GM21825 (cell line): ENCODE measurements around the gene ENOX2.
"Not testable (repeated sequence)": the region's sequence is repeated elsewhere in the genome, so short reads cannot be mapped to it uniquely, and the experiment has no call there.

Experiments
- ATAC-seq: cut with Tn5 transposase; IDR thresholded peaks from one replicate; pipeline ENCODE4 v1.9.1; 2021; ENCODE audit warnings: mild to moderate bottlenecking, moderate library complexity; ENCODE audit not compliant: unreplicated experiment

The ENOX2 gene

DNA sequence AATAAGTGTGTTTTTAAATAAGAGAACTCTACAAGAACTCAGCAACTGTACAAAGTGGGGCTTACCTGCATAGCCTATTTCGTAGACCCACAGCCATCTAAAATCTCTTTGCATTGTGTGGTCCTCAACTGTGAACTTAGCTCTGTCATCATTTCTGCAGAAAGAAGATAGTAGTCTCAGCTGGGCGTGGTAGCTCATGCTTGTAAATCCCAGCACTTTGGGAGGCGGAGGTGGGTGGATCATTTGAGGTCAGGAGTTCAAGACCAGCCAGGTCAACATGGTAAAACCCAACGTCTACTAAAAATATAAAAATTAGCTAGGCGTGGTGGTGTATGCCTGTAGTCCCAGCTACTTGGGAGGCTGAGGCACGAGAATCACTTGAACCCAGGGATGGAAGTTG is 193.8 kb downstream of the ENOX2 start:
- not testable (repeated sequence) for ATAC-seq

DNA sequence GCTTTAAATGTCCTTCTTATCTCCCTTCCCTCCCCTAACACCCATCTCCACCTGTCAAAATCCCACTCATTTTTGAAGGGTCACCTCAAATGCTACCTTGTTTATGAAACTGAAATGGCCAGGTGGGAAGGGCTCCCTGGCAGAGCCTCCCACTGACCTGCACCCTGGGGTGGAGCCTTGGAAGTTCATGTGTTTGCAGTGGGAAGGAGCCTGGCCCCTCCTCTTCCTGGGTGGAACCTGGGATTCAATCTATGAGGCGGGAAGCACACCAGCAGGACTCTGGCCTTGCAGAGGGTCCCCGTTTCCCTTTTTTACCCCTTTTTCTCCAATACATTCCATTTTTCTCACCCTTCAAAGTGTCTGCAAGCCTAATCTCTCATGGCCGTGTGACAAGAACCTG is 197.4 kb downstream of the ENOX2 start:
- no peak for ATAC-seq

DNA sequence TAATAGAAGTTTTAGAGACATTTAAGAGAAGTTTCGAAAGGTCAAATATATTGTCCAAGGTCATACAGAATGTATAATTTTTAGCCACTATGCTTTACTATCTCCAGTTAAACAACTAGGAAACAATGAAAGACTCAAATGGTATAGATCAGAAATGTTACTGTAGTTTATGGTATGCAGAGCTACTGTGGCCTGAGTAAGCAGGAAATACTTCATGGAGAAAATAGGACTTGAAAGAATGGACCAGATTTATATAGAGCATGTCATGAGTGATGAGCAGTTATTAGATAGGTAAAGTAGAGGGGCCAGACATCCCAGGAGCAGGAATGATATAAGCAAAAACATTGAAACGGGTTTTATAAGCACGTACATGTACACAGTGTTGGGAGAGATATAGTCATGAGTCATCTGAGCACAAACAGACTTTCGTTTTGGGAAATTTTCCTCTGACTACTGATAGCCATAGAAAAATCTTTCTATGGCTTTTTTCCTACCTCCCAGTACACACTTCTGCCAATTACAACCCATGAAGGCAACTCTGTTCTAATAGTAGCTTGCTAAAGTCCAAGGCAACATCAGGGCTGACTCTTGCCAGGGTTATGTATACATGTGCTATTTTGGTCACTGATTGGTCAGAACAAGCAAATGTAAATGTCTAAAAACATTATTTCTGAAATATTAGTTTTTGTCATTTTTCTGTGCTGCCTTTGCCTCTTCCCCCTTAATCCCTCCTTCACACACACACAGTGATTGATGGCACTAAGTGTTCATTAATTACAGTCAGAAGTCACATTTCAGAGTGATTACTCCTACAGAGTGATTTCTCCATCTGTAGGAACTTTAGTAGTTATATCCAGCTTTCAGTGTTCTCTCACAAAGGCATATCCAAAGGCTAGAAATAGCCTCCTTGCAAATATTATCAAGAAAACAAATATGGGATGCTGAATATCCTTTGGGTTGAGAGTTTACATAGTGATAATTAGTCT is 198.7 kb downstream of the ENOX2 start:
- ATAC-seq = no peak

DNA sequence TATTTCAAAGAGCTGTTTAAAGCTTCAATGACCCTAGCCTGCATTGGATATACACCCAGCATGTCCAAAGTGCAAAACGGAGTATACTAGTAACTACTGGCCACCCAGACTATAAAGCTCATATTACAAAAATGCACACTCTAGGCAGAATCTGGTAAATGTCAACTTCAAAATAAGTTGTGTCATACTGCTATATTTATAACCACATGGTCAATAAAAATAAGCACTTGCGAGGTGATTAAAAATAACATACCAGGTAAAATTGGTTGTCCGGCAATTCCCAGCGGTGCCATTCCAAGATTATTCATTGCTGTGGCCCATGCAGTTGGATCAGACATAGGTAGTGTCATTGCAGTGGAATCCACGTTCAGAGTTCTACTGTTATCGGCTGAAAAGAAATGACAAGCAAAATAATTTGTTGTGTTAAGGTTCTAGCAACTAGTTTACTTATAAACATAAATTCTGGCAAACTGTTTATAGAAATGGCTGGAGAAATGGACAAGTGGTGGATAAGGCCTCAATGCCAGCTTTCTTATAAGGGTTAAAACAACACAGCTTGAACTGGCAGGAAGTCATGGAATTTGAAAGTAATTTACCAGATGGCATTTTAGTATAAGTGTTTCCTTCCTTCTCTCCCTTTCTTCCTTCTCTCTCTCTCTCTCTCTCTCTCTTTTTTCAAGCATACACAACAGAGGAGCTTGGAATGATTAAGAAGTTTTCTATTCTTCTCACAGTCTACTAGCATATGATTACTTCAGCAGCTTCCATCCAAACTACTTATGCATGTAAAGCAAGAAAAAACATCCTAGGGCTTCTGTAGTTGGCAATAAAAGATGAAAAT is 199.9 kb downstream of the ENOX2 start:
- no peak for ATAC-seq

DNA sequence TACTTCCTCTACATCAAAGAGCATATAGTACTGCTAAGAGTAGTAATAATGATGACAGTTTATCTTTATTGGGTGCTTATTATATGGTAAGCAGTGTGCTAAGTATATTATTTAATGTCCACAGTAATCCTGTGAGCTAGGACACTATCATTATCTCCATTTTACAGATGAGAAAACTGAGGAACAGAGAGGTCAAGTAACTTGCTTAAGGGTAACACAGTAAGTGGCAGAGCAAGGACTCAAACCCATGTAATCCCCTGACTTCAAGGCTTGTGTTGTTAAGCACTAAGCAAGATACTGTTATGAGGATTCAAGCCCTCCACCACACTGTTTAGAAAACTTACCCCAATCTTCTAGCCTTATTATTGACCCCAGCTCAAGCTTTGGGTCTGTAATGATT is 202.4 kb downstream of the ENOX2 start:
- ATAC-seq = no peak

DNA sequence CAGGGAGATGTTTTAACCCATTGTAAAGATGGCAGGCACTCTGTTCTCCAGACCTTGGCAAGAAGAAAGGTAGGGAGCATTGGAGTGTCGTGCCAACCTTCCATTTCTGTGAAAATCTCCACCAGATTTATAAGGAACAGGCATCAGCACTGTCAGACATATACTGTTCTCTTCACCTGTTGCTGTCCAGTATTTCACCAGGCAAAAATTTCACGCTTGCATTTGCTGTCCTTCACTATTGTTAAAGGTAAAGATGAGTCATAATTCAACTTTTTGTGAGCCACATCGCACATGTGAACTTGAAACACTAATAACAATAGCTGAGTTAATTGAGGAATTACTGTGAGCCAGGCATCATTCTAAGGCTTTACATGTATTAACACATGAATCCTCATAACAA is 203.4 kb downstream of the ENOX2 start:
- no peak for ATAC-seq

DNA sequence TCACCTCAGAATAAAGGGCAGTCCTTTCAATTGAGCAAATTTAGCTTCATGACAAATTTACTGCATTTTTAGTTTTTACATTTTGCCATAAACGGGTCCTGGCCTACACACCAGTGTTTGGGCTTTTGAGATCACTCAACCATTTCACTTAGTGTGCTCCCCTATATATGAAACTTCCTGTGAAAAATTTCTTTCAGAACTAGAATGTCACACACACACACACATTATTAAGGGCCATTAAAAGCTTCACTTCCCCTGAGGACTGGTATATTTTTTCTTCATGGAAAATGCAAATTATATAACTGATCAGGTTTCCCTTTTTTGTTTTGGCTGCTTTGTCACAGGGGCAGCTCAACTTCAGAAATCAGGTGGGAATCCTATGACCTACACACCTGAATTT is 206.5 kb downstream of the ENOX2 start:
- ATAC-seq = no peak

DNA sequence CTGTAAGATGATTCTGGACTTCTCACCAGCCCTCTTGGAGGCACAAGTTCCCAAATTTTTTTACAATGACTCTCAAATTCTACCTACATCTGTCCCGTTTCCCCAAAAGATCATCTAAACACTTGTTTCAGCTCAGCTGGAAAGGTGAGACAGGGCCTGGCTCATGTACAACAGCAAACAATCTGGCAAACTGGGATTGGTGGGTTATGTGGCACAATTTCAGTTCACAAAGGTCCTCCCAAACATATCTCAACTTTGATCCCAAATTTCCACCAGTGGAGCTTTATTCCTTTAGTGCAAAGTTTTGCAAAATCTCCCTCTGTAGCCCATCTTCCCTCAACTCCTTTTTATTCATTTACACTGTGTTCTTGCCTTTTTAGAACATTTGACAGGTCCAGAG is 207.1 kb downstream of the ENOX2 start:
- ATAC-seq = no peak

DNA sequence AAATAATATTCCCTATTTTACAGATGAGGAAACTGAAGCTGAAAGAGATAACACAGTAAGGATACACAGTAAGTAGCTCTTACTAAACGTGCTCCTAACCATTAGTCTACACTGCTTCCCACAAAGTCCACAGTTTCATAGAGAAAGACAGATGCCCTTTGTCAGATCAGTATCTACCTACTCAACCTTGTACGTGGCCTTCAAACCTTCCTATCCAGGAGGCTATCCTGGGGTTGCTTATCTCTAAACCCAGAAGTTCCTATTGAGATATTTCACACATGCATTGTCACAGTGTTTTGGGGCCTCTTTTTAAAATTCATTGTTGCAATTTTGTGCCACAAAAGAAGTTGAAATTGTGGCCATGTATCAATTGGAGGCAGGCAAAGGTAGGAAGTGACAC is 208.0 kb downstream of the ENOX2 start:
- ATAC-seq = no peak

DNA sequence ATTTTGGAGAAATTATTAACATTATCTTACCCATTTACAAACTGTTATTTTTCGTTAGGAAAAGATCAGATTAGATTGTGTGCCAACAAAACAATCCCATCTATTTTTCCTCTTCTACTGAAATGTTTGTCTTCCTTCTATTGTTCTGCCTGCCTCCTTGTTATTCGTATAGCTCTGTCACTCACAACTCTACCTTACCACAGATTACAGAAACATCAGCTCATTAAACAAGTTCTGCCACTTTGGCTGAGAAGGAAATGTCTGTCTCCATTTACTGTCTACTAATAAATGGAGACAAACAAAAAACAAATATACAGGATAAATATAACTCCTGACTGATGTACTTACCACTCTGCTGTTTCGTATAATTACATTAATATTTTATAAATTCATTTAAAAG is 211.4 kb downstream of the ENOX2 start:
- no peak for ATAC-seq

DNA sequence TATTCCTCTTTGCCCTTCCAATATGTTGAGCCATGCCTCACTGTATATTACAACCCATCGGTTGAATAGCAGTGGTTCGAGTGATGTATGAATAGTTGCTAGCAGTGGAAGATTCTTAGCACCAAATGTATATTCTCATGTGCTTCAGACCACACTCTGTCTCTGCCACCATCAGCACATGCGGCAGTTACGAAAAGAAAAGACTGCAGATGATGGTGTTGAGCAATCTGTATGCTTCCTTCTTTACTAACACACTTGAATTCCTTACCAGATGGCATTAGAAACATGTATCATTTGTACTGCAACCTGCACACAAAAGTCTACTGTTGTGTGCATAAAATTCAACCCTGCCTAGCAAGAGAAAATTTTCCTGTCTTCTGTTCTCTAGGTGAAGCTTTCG is 214.6 kb downstream of the ENOX2 start:
- no peak for ATAC-seq

DNA sequence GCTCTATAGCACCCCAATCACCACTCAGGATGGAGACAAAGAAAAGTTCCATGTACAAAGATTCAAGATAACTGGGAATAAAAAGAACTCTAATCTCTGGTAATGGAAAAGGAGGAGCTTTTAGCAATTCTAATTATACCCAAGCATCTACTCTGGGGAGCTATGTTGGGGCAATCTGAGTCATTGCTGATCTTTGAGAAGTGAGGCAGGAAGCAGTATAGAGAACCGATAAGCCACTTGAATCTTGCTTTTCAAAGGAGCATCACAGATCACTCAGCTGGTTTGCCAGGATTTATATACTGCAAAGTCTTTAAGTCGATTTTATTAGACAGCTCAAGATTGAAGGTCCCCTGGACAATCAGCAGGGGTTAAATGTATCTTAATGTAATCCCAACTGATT is 220.0 kb downstream of the ENOX2 start:
- no peak for ATAC-seq

DNA sequence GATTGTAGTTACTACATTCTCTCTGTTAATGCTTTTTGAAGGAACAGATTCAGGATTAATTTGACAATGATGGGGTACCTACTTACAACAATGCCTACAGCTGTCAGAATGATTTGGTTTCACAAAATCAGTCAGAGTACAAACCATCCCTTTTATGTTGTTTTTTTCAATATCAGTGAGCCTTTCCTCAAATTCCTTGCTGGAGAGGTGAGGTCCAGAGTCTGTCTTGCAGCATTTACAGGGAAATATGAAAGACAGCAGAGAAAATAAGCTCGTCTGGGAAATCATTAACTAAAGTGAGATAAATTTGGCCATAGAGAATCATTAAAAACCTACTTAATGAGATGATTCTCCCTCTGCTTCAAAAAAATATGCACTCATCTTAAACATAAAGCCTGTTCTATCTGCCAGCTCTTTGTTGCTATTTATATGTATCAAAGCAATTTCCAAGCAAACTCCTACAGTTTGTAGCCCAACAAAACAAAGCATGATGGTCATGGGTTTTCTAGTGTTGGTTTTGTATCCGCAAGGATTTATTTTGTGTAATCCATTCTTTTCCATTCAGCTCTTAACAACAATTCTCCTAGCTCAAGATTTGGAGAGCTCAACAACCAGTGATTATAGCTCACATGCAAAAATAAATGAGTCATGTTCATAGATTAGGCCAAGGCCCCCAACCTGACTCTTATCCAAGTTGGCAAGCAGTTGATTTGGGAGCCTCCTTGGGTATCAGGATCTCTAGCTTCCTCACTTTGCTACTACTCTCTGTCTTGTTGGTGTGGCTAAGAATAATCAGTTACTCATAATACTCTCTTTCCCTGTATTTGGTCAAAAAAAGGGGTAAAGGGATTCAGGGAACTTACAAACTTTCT is 222.6 kb downstream of the ENOX2 start:
- no peak for ATAC-seq

DNA sequence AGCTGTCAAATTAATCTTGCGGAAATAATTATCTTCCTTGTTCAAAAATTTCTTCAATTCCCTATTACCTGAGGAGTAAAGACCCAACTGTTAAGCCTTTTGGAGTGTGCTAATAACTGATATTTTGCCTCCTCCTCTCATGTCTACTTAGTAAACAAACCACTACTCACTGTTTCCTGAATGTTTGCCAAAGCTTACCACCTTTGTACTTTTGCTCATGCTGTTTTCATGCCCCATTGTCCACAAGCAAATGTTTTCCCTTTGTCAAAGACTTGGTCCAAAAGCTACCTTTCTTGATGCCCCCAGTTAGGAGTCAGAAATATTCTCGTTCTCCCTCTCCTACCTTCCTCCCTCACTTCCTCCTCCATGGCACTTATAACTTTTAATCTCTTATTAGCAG is 226.1 kb downstream of the ENOX2 start:
- no peak for ATAC-seq

DNA sequence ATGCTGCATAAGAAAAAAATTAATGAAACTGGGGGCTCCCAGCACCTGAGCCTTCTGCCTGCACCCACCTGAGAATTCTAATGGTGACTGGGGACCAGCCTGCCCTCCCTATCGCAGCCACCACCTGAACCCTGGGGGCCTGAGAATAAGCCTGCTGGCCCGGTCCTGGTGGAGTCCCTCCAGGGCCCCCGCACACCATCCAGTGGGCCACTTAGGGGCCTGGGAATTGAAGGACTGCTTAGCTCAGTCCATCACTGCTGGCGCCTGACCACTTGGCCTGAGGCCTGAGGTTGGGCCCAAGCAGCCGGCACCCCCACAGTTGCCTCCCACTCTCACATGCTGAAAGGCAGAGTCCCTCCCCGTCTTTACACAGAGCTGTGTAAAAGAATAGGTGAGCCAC is 230.8 kb downstream of the ENOX2 start:
- no peak for ATAC-seq

DNA sequence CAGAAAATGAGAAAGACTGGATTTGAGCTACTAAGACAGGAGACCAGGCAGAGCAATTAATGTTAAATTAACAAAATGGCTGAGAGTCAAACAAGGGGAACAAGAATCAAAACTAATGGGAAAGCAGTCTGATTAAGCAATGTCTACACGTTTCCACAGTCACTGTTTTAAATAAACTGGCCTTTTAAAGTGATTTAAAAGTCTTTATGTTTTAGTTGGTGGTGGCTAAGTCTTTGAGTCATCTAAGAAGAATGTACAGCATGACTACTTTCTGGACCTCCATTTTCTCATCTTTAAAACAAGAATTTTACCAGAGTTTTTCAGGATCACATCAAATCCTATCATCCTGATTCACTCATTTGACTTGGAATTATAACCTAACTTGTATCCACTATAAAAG is 233.8 kb downstream of the ENOX2 start:
- no peak for ATAC-seq

DNA sequence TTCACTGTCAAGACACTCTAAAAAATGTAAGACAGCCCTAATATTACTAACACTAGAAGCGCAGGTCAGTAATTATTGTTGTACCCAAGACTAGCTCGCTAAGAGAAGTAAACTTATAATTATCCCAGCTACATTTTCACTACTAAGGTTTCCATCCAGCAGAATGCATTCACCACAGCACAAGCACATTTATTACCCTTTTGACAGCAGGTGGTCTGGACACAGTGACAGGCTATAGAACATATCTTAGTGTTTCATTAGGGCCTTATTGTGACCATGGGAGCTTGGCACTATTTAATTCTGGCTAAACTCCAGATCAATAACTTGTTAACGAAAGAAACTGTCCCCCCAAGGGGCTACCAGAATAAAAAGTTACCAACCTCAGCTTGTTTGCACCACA is 237.7 kb downstream of the ENOX2 start:
- ATAC-seq = no peak

DNA sequence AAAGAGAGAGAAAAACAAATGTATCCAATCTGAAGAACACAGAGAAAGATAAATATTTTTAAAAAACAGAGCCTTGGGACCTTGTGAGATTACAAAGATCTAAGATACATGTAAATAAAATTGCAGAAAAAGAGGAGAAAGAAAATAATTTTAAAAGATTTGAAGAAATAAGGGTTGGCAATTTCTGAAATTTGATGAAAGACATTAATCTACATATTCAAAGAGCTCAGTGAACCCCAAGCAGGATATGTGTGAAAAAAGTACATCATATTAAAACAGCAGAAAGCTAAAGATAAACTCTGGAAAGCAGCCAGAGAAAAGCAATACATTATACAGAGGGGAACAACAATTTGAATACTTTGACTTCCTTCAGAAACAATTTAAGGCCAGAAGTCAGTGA is 244.7 kb downstream of the ENOX2 start:
- no peak for ATAC-seq

DNA sequence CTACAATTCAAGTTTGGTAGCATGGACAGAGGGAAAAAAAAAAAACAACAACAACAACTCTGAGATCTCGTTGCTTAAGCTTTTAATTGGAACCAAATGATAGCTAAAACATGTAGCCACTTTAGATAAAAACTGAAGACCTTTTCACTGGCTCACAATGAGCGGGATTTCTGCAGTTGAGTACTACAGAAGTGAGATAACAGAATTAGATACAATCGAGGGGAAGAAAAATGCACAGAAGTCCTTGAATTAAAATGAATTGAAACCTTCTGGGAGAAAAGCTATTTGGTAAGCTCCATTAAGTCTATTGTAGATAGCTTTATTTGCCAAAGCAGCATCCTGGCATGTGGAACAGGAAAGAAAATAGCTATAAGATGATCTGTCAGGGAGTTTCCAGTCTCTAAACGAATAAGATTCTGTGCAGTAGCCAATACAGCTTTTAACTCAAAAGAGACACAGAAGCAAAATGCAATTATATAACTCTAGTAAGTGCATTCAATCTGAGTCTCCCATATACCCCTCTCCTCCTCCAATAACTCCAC is 248.5 kb downstream of the ENOX2 start:
- ATAC-seq = no peak

DNA sequence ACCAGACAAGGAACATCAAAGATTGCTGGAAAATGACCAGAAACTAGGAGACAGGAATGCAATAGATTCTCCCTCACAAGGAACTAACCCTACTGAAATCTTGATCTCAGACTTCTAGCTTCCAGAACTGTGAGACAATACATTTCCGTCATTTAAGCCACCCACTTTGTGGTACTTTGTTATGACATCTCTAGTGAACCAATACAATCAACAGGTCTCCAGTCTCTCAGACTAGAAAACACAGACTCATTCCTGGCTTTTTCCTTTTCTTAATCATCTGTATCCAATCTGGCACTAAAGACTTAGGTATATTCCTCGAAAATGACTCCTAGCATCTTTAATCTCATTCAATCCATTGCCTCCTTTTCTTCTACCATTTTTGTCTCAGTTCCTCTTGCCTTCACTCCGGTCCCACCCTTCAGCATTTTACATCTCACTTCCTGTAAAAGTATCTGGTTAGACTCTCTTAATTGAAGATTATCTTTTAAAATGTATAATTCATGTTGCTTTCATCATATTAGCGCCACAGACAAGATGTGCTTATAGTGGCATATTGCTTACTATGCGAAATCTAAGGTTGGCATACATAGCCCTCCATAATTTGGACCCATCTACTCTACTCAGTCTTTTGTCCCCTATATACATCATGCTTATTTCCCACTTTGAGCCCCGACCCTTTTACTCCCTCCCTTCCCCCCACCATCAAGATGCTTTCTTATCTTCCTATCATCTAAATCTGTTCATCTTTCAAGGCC is 250.0 kb downstream of the ENOX2 start:
- ATAC-seq = no peak
